Fibroblast of pulmonary artery (primary cell): ENCODE results near the gene STMP1.
"Not testable (repeated sequence)": the region's sequence is repeated elsewhere in the genome, so short reads cannot be mapped to it uniquely, and the experiment has no call there.

Experiments used
- DNase-seq: peaks from one replicate; pipeline ENCODE4 v3.0.0-alpha.2; 2010; ENCODE audit warnings: low read depth
- H3K4me3 ChIP-seq: replicated peaks from 2 replicates; pipeline ENCODE4 v1.5.1; 2011; ENCODE audit warnings: low read depth, mild to moderate bottlenecking, control low read depth, low read length, moderate library complexity
- CTCF ChIP-seq: IDR thresholded peaks from 2 replicates; pipeline ENCODE4 v1.5.1; 2011; ENCODE audit warnings: mild to moderate bottlenecking, control low read depth, low read length, inconsistent platforms; ENCODE audit errors: missing control alignments

Gene STMP1

DNA sequence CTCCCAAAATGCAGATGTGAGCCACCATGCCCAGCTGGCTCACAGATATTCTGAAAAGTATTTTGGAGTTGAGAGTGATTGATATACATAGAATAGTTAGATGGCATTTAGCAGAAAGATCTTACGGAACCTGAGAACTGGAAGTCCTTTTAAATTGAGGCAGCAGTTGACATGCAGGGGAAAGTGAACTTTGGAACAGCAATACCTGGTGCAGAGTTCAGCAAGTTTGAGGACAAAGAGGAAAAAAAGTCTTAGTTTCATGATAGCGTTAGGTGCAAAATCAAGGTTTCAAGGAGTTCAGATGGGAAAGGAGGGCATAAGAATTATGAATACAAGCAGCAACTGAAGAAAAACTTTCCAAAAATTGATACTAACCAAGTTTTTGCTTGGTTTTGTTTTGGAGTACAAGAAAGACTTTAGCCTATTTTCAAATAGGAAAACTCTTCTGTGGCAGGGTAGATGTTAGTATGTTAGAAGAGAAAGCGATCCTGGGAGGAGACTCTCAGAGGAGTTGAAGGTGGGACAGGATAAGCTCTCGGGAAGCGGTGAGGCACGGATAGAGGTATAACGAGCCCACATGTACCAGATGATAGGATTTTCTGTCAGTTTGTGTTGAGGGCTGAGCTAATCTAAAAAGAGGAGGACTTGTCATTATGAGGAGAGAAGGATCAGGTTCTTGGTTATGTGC, 28.0 kb upstream of the STMP1 start:
- no peak for TF ChIP-seq CTCF
- no peak overlapping the region for H3K4me3 ChIP-seq
- no peak for DNase-seq

- DNase-seq, H3K4me3 ChIP-seq: not testable (repeated sequence)
Observed at GRCh38 chr7:135639690-135640089, 22.6 kb upstream of the STMP1 start.

DNA sequence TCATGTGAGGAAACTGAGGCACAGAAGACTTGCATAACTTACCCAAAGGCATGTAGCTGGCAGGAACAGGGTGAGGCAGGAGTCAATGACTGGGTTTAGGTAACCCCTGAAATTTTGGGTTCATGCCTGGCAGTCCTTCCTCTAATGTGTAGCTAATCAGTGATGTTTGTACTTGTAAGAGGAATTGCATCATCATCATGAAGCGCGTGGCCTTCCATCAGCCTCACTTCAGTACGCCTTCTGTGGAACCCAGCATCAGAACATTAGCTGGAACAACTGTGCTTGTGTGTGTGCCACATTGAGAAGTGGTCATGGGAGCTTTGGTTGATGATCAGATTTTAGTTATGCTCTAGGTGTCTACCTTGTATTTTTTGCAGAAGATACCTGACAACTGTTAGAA, 18.2 kb upstream of the STMP1 start:
- TF ChIP-seq CTCF, result no peak

GRCh38 chr7:135644729-135645128, 17.6 kb upstream of the STMP1 start:
- TF ChIP-seq CTCF, result no peak

More for the DNA sequence above, 18.2 kb upstream of the STMP1 start:
- no peak overlapping the region for H3K4me3 ChIP-seq
- peak; percentile 22 for DNase-seq

DNA sequence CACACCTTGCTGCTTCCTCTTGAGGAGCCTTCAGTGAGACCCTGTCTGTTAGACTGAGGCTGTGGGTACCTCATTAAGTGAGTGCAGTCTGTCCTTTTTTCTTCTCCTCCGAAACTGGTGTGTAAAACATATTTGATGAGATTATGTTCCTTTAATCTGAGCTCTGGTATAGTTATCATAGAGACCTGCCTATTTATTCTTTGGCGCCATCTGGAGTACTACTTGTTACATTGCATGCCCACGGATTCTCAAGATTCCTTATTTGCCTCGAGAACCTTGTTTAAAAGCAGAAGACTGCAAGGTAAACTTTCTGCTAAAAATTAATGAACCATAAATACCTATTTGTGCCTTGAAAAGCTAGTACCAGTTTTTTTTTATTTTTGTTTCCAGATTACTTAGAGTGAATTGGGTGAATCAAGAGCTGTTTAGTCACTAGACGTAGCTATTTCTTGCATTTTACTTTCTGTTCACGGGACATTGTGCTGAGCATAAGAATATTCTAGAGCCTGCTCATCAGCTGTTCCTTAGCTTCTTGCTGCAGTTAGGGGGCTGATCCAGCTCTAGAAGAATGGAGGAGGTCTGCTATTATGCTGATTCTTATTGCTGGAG, 16.9 kb upstream of the STMP1 start:
- peak; percentile 74 for DNase-seq
- H3K4me3 ChIP-seq, result no peak overlapping the region
- peak; percentile 78 for TF ChIP-seq CTCF

More at GRCh38 chr7:135644729-135645128, 17.6 kb upstream of the STMP1 start:
- no peak overlapping the region for H3K4me3 ChIP-seq
- no peak for DNase-seq

- no peak overlapping the region for H3K4me3 ChIP-seq
- TF ChIP-seq CTCF, result no peak
- no peak for DNase-seq
Observed at GRCh38 chr7:135647755-135648154, 14.6 kb upstream of the STMP1 start.

GRCh38 chr7:135648235-135648634, 14.1 kb upstream of the STMP1 start:
- no peak for TF ChIP-seq CTCF
- H3K4me3 ChIP-seq, result no peak overlapping the region
- DNase-seq, result no peak
